Fibroblast of lung (primary cell): ENCODE results near the gene PLEKHN1.

Experiments
- CTCF ChIP-seq, 2 donors: IDR thresholded peaks in 1 of 2; conservative IDR thresholded peaks in 1 of 2; 1 replicate in 1 of 2; 2 replicates in 1 of 2; pipeline ENCODE4 v1.5.1; 2011 to 2012; ENCODE audit warnings: low read length in 2 of 2, control low read depth in 1 of 2, inconsistent platforms in 1 of 2, low read depth in 1 of 2, mild to moderate bottlenecking in 1 of 2
- EZH2 ChIP-seq: IDR thresholded peaks from 2 replicates; pipeline ENCODE4 v1.5.1; 2012; ENCODE audit warnings: low read length, control low read depth, mild to moderate bottlenecking; ENCODE audit errors: missing control alignments

- no peak for TF ChIP-seq CTCF (conservative IDR thresholded peaks at IDR 0.05 in 1 of 2, IDR thresholded peaks at IDR 0.05 in 1 of 2; ENCODE audit: low read depth in 1 of 2, low read length in 2 of 2)
- no peak for TF ChIP-seq EZH2
Measured at GRCh38 chr1:918353-918752, 47.9 kb upstream of the PLEKHN1 start.
